HepG2 (cell line): ENCODE data around the gene TMED9. TPM values are rescaled to one million over a fixed set of nuclear protein-coding genes. Genes with fewer than 3 reads are reported as not detected.

Source experiments
- AKAP8 ChIP-seq: sonication (generic); formaldehyde crosslinking; IDR thresholded peaks from 2 replicates; pipeline ENCODE4 v1.5.1; 2020; ENCODE audit warnings: mild to moderate bottlenecking, missing genetic modification reagents
- ARID2 ChIP-seq: sonication (generic); formaldehyde crosslinking; IDR thresholded peaks from 2 replicates; pipeline ENCODE4 v1.8.1; 2022; ENCODE audit warnings: mild to moderate bottlenecking, missing genetic modification reagents, borderline replicate concordance
- DR1 ChIP-seq: sonication (generic); formaldehyde crosslinking; IDR thresholded peaks from 2 replicates; pipeline ENCODE4 v1.8.0; 2021; ENCODE audit warnings: mild to moderate bottlenecking, missing genetic modification reagents, inconsistent platforms
- ISL2 ChIP-seq: sonication (generic); formaldehyde crosslinking; IDR thresholded peaks from 2 replicates; pipeline ENCODE4 v1.5.0; 2020; ENCODE audit warnings: missing genetic modification reagents
- JDP2 ChIP-seq: sonication (generic); formaldehyde crosslinking; IDR thresholded peaks from 2 replicates; pipeline ENCODE4 v1.8.1; 2022; ENCODE audit warnings: missing genetic modification reagents, borderline replicate concordance
- PAF1 ChIP-seq: IDR thresholded peaks from 2 replicates; pipeline ENCODE4 v1.6.1; 2016; ENCODE audit warnings: missing genetic modification reagents, missing compliant biosample characterization
- RBAK ChIP-seq: sonication (generic); formaldehyde crosslinking; IDR thresholded peaks from 2 replicates; pipeline ENCODE4 v1.5.1; 2020; ENCODE audit warnings: mild to moderate bottlenecking, missing genetic modification reagents
- SKI ChIP-seq: fragments of 450-650 bp; IDR thresholded peaks from one replicate; pipeline ENCODE4 v1.6.1; 2018; ENCODE audit warnings: mild to moderate bottlenecking; ENCODE audit not compliant: partially characterized antibody
- U2AF2 ChIP-seq: fragments of 200-400 bp; formaldehyde crosslinking; IDR thresholded peaks from 2 replicates; pipeline ENCODE4 v1.6.1; 2017; ENCODE audit warnings: low read depth, mild to moderate bottlenecking, low read length
- ZNF180 ChIP-seq: sonication (generic); formaldehyde crosslinking; IDR thresholded peaks from 2 replicates; pipeline ENCODE4 v1.4.0; 2020; ENCODE audit warnings: low read depth, missing genetic modification reagents, borderline replicate concordance
- ZNF282 ChIP-seq: fragments of 450-650 bp; IDR thresholded peaks from 2 replicates; pipeline ENCODE4 v1.6.1; 2018; ENCODE audit not compliant: partially characterized antibody
- ZNF296 ChIP-seq: sonication (generic); formaldehyde crosslinking; conservative IDR thresholded peaks from 2 replicates; pipeline ENCODE4 v1.5.0; 2020; ENCODE audit warnings: mild to moderate bottlenecking, missing genetic modification reagents
- ZNF737 ChIP-seq: sonication (generic); formaldehyde crosslinking; IDR thresholded peaks from 2 replicates; pipeline ENCODE4 v1.5.0; 2020; ENCODE audit warnings: missing genetic modification reagents, mild to moderate bottlenecking, borderline replicate concordance
- ZSCAN31 ChIP-seq: sonication (generic); formaldehyde crosslinking; IDR thresholded peaks from 2 replicates; pipeline ENCODE4 v1.5.0; 2020; ENCODE audit warnings: low read depth, mild to moderate bottlenecking, missing genetic modification reagents
- ZZZ3 ChIP-seq: sonication (generic); formaldehyde crosslinking; IDR thresholded peaks from 2 replicates; pipeline ENCODE4 v1.4.0; 2020; ENCODE audit warnings: missing genetic modification reagents, mild to moderate bottlenecking, borderline replicate concordance
- polyA plus RNA-seq, 8 experiments: library from polyadenylated mRNA; depleted of rRNA in 3 of 8; stranded (reverse) in 7 of 8; unstranded in 1 of 8; fragments of >200 nt; fragmentation: Illumina TruSeq in 4 of 8; extraction: Trizol in 4 of 8; gene quantifications; 2 replicates each; pipeline versions ENCODE4 v1.2.1 to v1.2.3, GENCODE V29; 2011 to 2016; ENCODE audit warnings: low read depth in 4 of 8, missing spikeins in 1 of 8, mixed read lengths in 1 of 8; ENCODE audit not compliant: insufficient read depth in 1 of 8
- total RNA-seq, 5 experiments: library from RNA; depleted of rRNA; stranded (reverse); fragments of >200 nt; fragmentation: Illumina TruSeq; extraction: Trizol; gene quantifications; 2 replicates each; pipeline ENCODE4 v1.2.3, GENCODE V29; 2016; ENCODE audit warnings: low read depth in 1 of 5
- TF ChIP-seq, protein P1 (sequence below): sonication (generic); formaldehyde crosslinking; IDR thresholded peaks from 2 replicates; pipeline ENCODE4 v1.9.0; 2021; ENCODE audit warnings: missing genetic modification reagents, borderline replicate concordance
- TF ChIP-seq, protein P2 (sequence below): sonication (generic); formaldehyde crosslinking; IDR thresholded peaks from 2 replicates; pipeline ENCODE4 v1.8.0; 2022; ENCODE audit warnings: missing genetic modification reagents, mild to moderate bottlenecking, moderate library complexity, borderline replicate concordance
- TF ChIP-seq, protein P3 (sequence below): sonication (generic); formaldehyde crosslinking; conservative IDR thresholded peaks from 2 replicates; pipeline ENCODE4 v1.4.0; 2020; ENCODE audit warnings: missing genetic modification reagents
- TF ChIP-seq, protein P4 (sequence below): sonication (generic); formaldehyde crosslinking; IDR thresholded peaks from 2 replicates; pipeline ENCODE4 v1.5.0; 2020; ENCODE audit warnings: missing genetic modification reagents
- TF ChIP-seq, protein P5 (sequence below): sonication (generic); formaldehyde crosslinking; IDR thresholded peaks from 2 replicates; pipeline ENCODE4 v1.5.0; 2020; ENCODE audit warnings: mild to moderate bottlenecking, missing genetic modification reagents, borderline replicate concordance
- TF ChIP-seq, protein P6 (sequence below): sonication (generic); formaldehyde crosslinking; IDR thresholded peaks from 2 replicates; pipeline ENCODE4 v1.8.0; 2022; ENCODE audit warnings: missing genetic modification reagents, low read depth, mild to moderate bottlenecking, borderline replicate concordance

Gene TMED9
- total and polyA plus RNA-seq, 2 of the 13 experiments (the other 11 are each of a cell fraction or from before 2014, with no cell fraction given), result 161 to 350 TPM

DNA sequence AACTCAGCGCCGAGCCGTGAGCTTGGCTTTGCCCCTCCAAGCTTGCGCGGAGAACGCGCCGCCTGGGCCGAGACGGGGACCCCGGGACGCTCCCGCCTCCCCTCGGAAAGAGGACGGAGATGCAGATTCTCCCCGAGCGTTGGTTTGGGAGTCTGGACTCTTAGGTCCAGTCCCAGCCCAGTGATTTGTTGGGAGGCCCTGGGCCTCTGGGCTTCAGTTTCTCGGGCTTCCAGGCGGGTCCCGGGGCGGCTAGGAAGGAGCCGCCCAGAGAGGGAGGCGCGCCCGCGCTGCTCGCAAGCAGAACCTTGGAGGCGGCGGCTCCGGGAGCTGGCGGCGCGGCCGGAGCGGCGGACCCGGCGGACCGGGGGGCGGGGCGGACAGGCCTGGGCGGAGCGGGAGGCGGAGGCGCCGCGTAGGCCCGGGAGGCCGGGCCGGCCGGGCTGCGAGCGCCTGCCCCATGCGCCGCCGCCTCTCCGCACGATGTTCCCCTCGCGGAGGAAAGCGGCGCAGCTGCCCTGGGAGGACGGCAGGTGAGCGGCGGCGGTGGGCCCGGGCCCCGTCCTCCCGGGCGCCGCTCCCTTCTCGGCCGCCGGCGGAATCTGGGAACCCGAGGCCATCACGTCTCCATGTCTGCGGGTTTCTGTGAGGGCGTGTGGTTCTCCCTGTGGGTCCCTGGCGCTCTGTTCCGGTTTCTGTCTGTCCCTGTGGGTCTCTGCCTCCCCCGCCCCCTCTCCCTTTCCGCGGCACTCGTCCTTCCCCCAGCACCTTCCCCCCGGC, 7.9 kb downstream of the TMED9 start, which contains the start of gene B4GALT7 (continued):
- TF ChIP-seq, protein P1, sequence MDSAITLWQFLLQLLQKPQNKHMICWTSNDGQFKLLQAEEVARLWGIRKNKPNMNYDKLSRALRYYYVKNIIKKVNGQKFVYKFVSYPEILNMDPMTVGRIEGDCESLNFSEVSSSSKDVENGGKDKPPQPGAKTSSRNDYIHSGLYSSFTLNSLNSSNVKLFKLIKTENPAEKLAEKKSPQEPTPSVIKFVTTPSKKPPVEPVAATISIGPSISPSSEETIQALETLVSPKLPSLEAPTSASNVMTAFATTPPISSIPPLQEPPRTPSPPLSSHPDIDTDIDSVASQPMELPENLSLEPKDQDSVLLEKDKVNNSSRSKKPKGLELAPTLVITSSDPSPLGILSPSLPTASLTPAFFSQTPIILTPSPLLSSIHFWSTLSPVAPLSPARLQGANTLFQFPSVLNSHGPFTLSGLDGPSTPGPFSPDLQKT (CRISPR knock-in tag), result peak; percentile 17; the same call in 1 of the 2 replicates
- peak; percentile 26; the same call in 1 of the 2 replicates for TF ChIP-seq DR1
- no peak for TF ChIP-seq ZNF282
- peak; percentile 52; the same call in 1 of the 2 replicates for TF ChIP-seq AKAP8 (CRISPR knock-in tag)
- peak; percentile 36 for TF ChIP-seq SKI
- TF ChIP-seq, protein P2, sequence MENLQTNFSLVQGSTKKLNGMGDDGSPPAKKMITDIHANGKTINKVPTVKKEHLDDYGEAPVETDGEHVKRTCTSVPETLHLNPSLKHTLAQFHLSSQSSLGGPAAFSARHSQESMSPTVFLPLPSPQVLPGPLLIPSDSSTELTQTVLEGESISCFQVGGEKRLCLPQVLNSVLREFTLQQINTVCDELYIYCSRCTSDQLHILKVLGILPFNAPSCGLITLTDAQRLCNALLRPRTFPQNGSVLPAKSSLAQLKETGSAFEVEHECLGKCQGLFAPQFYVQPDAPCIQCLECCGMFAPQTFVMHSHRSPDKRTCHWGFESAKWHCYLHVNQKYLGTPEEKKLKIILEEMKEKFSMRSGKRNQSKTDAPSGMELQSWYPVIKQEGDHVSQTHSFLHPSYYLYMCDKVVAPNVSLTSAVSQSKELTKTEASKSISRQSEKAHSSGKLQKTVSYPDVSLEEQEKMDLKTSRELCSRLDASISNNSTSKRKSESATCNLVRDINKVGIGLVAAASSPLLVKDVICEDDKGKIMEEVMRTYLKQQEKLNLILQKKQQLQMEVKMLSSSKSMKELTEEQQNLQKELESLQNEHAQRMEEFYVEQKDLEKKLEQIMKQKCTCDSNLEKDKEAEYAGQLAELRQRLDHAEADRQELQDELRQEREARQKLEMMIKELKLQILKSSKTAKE, result no peak
- no peak for TF ChIP-seq ZNF180 (CRISPR knock-in tag)
- TF ChIP-seq U2AF2, result no peak
- TF ChIP-seq RBAK (CRISPR knock-in tag), result no peak
- 0 out of 2 replicates have a peak, but pooled peaks have one; percentile 68 for TF ChIP-seq ARID2 (CRISPR knock-in tag)
- TF ChIP-seq ISL2 (CRISPR knock-in tag), result peak; percentile 46
- TF ChIP-seq ZSCAN31, result peak; percentile 59; the same call in 1 of the 2 replicates
- TF ChIP-seq, protein P3, sequence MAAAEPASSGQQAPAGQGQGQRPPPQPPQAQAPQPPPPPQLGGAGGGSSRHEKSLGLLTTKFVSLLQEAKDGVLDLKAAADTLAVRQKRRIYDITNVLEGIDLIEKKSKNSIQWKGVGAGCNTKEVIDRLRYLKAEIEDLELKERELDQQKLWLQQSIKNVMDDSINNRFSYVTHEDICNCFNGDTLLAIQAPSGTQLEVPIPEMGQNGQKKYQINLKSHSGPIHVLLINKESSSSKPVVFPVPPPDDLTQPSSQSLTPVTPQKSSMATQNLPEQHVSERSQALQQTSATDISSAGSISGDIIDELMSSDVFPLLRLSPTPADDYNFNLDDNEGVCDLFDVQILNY, result 0 out of 2 replicates have a peak, but pooled peaks have one; percentile 30
- no peak for TF ChIP-seq PAF1 (CRISPR knock-in tag)
- TF ChIP-seq ZNF737, result no peak
- TF ChIP-seq ZZZ3 (CRISPR knock-in tag), result peak; percentile 40; the same call in 1 of the 2 replicates
- no peak for TF ChIP-seq JDP2 (CRISPR knock-in tag)
- TF ChIP-seq ZNF296 (CRISPR knock-in tag), result no peak
- TF ChIP-seq, protein P4, sequence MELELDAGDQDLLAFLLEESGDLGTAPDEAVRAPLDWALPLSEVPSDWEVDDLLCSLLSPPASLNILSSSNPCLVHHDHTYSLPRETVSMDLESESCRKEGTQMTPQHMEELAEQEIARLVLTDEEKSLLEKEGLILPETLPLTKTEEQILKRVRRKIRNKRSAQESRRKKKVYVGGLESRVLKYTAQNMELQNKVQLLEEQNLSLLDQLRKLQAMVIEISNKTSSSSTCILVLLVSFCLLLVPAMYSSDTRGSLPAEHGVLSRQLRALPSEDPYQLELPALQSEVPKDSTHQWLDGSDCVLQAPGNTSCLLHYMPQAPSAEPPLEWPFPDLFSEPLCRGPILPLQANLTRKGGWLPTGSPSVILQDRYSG, result 0 out of 2 replicates have a peak, but pooled peaks have one; percentile 52
- TF ChIP-seq, protein P5, sequence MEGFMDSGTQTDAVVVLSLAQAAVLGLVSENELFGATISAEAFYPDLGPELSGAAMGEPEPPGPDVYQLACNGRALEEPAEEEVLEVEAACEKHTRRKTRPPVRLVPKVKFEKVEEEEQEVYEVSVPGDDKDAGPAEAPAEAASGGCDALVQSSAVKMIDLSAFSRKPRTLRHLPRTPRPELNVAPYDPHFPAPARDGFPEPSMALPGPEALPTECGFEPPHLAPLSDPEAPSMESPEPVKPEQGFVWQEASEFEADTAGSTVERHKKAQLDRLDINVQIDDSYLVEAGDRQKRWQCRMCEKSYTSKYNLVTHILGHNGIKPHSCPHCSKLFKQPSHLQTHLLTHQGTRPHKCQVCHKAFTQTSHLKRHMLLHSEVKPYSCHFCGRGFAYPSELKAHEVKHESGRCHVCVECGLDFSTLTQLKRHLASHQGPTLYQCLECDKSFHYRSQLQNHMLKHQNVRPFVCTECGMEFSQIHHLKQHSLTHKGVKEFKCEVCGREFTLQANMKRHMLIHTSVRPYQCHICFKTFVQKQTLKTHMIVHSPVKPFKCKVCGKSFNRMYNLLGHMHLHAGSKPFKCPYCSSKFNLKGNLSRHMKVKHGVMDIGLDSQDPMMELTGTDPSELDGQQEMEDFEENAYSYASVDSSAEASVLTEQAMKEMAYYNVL (CRISPR knock-in tag), result no peak
- TF ChIP-seq, protein P6, sequence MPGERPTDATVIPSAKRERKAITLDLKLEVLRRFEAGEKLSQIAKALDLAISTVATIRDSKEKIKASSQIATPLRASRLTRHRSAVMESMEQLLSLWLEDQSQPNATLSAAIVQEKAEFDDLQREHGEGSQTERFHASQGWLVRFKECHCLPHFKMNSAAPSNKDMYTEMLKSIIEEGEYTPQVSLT (CRISPR knock-in tag), result no peak
